GM18505 (cell line): ENCODE data around the gene JMJD1C.
"Not testable (repeated sequence)": the region's sequence is repeated elsewhere in the genome, so short reads cannot be mapped to it uniquely, and the experiment has no call there.

Experiments used
- ATAC-seq: cut with Tn5 transposase; IDR thresholded peaks from one replicate; pipeline ENCODE4 v1.9.1; 2021; ENCODE audit not compliant: unreplicated experiment
- POLR2A ChIP-seq: IDR thresholded peaks from 4 replicates; pipeline ENCODE4 v1.6.1; 2011; ENCODE audit warnings: borderline replicate concordance; ENCODE audit not compliant: insufficient read depth, insufficient read length; ENCODE audit errors: extremely low read depth

JMJD1C gene

GRCh38 chr10:63496561-63496960 lies 30.8 kb upstream of the JMJD1C start:
- TF ChIP-seq POLR2A: no peak
- ATAC-seq: no peak

DNA sequence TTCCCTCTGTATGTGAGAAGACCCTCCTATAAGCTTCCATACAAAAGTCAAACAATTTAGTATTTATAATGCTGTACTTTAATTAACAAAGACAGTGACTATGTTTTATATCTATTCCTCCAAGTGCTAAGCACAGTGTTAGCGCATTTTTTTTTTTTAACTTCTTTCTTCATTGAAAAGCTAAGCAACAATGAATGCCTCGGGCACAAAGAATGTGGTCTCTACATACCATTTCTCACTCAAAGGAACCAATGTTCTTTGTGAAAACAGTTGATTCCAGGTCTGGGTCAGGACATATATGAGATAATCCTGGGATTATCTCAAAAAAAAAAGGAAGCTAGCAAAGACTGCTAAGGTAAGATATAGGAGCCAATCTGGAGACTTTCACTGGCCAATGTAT lies 29.2 kb upstream of the JMJD1C start:
- no peak for TF ChIP-seq POLR2A
- ATAC-seq: no peak

GRCh38 chr10:63493004-63493403 lies 27.2 kb upstream of the JMJD1C start:
- TF ChIP-seq POLR2A: no peak
- no peak for ATAC-seq

DNA sequence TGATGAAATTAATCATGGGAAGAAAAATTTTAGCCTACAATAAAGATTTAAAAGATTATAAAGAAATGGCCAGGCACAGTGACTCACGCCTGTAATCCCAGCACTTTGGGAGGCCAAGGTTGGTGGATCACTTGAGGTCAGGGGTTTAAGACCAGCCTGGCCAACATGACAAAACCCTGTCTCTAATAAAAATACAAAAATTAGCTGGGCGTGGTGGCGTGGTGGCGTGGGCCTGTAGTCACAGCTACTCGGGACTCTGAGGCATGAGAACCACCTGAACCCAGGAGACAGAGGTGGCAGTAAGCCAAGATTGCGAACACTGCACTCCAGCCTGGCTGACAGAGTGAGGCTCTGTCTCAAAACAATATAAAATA lies 26.5 kb upstream of the JMJD1C start:
- ATAC-seq: not testable (repeated sequence)

- TF ChIP-seq POLR2A: no peak
- no peak for ATAC-seq
These were observed 26.0 kb upstream of the JMJD1C start for GRCh38 chr10:63491588-63492316.

- no peak for ATAC-seq
These were observed 24.1 kb upstream of the JMJD1C start for GRCh38 chr10:63489838-63490237.

DNA sequence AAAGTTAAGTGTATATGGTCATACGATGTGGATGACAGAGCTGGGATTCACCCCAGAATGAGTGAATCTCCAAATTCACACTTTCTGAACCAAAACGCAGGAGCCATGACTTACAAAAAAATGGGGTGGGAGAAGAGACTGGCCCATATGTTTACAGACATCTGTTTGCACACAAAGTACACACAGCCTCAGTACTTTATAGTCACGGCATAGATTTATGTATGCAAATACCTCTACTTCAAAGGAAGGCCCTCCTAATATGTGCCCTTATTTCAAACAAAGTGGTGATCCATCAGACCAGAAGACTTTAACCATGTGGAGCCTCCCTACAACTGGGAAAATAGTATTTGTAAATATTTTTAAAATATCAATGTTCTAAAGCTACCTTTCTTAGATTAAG lies 22.2 kb upstream of the JMJD1C start:
- ATAC-seq: no peak
- TF ChIP-seq POLR2A: no peak

More at GRCh38 chr10:63489838-63490237, 24.1 kb upstream of the JMJD1C start:
- TF ChIP-seq POLR2A: no peak

- no peak for TF ChIP-seq POLR2A
- no peak for ATAC-seq
These were observed 18.2 kb upstream of the JMJD1C start for GRCh38 chr10:63483983-63484382.

DNA sequence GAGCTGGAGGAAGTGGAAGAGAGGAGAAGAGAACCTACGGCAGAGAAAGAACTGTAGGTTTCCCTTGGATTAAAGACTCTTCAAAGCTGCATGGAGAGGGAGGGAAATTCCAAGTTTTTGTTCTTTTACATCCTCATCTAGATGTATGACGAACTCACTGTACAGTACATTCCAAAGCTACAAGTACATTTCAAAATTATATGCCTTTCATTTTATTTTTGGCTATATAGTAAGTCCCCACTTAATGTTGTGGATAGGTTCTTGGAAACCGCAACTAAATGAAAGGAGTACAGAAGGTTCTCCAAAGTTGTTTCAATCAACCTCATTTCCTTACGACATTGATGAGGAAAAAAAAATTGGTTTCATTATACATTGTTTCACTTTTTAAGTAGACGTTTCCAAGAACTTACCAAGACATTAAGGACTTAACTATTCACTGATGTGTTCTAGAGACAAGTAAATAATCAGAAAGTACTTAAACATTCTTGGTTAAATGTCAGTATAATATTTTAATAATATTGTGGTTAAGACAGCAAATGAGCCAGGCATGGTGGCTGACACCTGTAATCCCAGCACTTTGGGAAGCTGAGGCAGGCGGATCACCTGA lies 16.1 kb upstream of the JMJD1C start:
- no peak for ATAC-seq

GRCh38 chr10:63480237-63480636 lies 14.5 kb upstream of the JMJD1C start:
- ATAC-seq: no peak
- TF ChIP-seq POLR2A: no peak

More for the DNA sequence above, 16.1 kb upstream of the JMJD1C start:
- no peak for TF ChIP-seq POLR2A

DNA sequence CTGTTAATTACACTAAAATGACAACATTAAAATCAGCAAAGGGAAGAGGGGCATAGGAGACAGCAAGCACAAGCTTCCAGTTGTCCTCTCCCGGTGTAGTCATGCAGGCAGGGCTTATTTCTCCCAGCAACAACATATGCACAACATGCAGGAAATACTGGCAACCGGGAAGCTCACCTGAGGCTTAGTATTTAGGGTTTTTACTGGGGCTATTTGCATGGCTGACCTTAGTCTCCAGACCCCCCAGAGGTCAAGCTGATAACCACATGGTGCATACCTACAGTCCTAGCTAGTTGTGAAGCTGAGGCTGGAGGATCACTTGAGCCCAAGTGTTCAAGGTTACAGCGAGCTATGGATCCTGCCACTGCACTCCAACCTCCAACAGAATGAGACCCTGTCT lies 12.8 kb upstream of the JMJD1C start:
- ATAC-seq: no peak
- TF ChIP-seq POLR2A: no peak

DNA sequence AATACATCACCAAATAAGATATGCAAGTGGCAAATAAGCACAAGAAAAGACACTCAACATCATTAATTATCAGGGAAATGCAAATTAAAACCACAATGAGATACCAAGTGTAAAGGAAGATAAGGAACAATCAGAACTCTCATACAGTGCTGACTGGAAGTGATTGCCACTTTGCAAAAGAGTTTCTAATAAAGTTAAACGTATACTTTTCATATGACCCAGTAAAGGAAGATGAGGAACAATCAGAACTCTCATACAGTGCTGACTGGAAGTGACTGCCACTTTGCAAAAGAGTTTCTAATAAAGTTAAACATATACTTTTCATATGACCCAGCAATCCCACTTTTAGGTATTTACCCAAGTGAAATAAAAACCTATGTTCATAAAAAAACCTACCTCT lies 12.2 kb upstream of the JMJD1C start:
- TF ChIP-seq POLR2A: no peak
- no peak for ATAC-seq

- no peak for ATAC-seq
- TF ChIP-seq POLR2A: no peak
These were observed 8.7 kb upstream of the JMJD1C start for GRCh38 chr10:63474488-63474887.

DNA sequence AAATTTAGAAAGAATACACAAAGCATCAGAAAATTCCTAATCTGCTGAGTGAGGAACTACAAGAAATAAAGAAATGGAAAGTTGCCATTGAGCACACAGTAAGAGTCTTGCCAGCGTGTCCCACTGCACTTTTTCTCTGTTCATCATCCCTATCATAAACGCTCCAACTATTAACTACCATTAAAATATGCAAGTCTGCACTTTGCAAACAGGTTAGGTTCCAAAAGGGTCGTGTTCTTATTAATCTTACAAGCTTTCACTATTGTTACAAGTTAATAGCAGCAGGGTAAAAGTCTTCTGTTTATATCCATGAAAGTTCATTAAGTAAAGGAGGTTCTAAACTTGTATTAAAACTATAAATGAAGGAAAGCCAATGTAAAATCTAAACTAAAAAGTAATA lies 5.2 kb upstream of the JMJD1C start:
- TF ChIP-seq POLR2A: no peak
- ATAC-seq: no peak
